Endodermal cell (in vitro differentiated cells): ENCODE data around the gene POGZ. TPM values are rescaled to one million over a fixed set of nuclear protein-coding genes. Genes with fewer than 3 reads are reported as not detected.
"Not testable (repeated sequence)": the region's sequence is repeated elsewhere in the genome, so short reads cannot be mapped to it uniquely, and the experiment has no call there.

Source experiments
- DNase-seq: peaks from one replicate; pipeline ENCODE4 v3.0.0-alpha.2; 2017
- H3K27ac ChIP-seq: 2 replicates; pipeline ENCODE4 v1.5.1; 2013; ENCODE audit warnings: mild to moderate bottlenecking, low read depth, low read length, moderate library complexity
- H3K27me3 ChIP-seq: 2 replicates; pipeline ENCODE4 v1.6.1; 2013; ENCODE audit warnings: mild to moderate bottlenecking, low read length, moderate library complexity; ENCODE audit not compliant: insufficient read depth, control insufficient read depth, poor library complexity, severe bottlenecking
- H3K36me3 ChIP-seq: 2 replicates; pipeline ENCODE4 v1.7.0; 2013; ENCODE audit warnings: mild to moderate bottlenecking, low read length, moderate library complexity; ENCODE audit not compliant: control insufficient read depth, insufficient read depth
- H3K4me1 ChIP-seq: one replicate; pipeline ENCODE4 v1.7.0; 2013; ENCODE audit warnings: low read length; ENCODE audit not compliant: control insufficient read depth, insufficient read depth
- H3K4me3 ChIP-seq: 2 replicates; pipeline ENCODE4 v1.5.1; 2013; ENCODE audit warnings: mild to moderate bottlenecking, low read length, moderate library complexity
- H3K9ac ChIP-seq: 2 replicates; pipeline ENCODE4 v1.6.1; 2013; ENCODE audit warnings: mild to moderate bottlenecking, low read length, moderate library complexity; ENCODE audit not compliant: poor library complexity, severe bottlenecking; ENCODE audit errors: extremely low read depth
- H3K9me3 ChIP-seq: 2 replicates; pipeline ENCODE4 v1.6.1; 2013; ENCODE audit warnings: mild to moderate bottlenecking, low read length, moderate library complexity; ENCODE audit not compliant: control insufficient read depth
- H3K27ac Mint-ChIP-seq: 2 replicates; pipeline ENCODE4 v1.8.0; 2020; ENCODE audit warnings: mixed read lengths
- H3K27me3 Mint-ChIP-seq: 2 replicates; pipeline ENCODE4 v1.8.0; 2021; ENCODE audit warnings: mild to moderate bottlenecking, mixed read lengths; ENCODE audit not compliant: insufficient read depth
- H3K36me3 Mint-ChIP-seq: 2 replicates; pipeline ENCODE4 v1.8.0; 2020; ENCODE audit warnings: low read depth, mixed read lengths
- H3K4me1 Mint-ChIP-seq: 2 replicates; pipeline ENCODE4 v1.8.0; 2020; ENCODE audit warnings: mixed read lengths
- H3K4me3 Mint-ChIP-seq: 2 replicates; pipeline ENCODE4 v1.8.0; 2020; ENCODE audit warnings: mild to moderate bottlenecking, moderate library complexity, mixed read lengths
- H3K9me3 Mint-ChIP-seq: 2 replicates; pipeline ENCODE4 v1.8.0; 2020; ENCODE audit warnings: mild to moderate bottlenecking, mixed read lengths
- CTCF ChIP-seq: fragments of 200-600 bp; sonication (generic); conservative IDR thresholded peaks from 2 replicates; pipeline ENCODE4 v1.5.0; 2021; ENCODE audit warnings: antibody characterized with exemption, mild to moderate bottlenecking
- WGBS, 2 experiments: methylation state at CpG; one replicate each; pipeline versions ENCODE4 v1.1.5 to v1.1.7; 2013; ENCODE audit warnings: missing lambda C conversion rate in 2 of 2, mixed read lengths in 1 of 2; ENCODE audit not compliant: insufficient coverage in 1 of 2, insufficient read length in 1 of 2; 5-methylcytosine and 5-hydroxymethylcytosine counted together
- total RNA-seq, 2 donors: library from RNA; stranded (reverse); fragmentation: NEBNext Ultra II Directional in 1 of 2; extraction: Animal tissue kit (Norgen Biotek cat#: 25700) in 1 of 2; gene quantifications; 2 replicates in 1 of 2; 3 replicates in 1 of 2; pipeline ENCODE4 v1.2.1, GENCODE V29; 2021

POGZ gene
- total RNA-seq, 2 donors from 2014 or later, result 138 to 165 TPM

DNA sequence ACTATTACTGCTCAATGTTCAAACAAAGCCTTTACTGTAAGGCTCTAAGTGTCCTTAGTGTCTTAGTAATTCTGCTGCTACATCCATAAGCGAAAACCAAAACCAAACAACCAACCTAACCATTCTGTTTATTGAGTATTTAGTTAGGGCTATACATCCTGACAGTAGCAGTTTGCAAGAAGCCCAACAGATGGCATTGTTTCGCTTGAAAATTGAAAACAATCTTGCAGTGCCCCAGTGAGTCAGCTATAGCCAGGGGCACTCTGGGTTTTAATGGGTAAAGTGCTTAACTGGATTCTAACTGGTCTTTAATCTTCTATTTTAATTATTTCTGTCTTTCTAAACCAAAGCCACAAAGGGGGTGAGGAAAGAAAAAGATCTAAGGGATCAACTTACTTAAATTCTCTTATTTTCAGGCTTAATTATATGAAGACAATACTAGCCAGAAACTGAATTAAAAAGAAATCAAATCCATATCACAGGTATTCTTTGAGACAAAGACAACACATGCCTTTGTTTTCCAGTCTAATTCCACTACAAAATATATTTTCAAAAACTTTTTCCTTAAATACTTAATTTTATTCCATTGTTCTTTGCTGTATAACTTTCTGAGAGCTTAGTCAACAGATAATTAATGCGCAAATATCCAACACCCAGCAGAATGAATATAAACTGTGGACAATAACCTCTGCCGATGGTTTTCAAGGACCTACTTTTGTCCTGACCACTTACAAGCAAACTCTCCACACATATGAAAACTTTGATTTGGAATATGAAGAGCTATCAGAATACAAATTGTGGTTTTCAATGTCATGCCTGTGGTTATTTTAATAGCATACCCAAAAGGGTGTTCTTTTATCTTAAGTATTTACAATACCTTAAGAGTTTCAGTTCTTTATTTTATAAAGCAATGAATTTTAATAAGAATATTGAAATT is 15.2 kb downstream of the POGZ start:
- H3K36me3 Mint-ChIP-seq, result peaks cover 29% of the 10 kb centered on the region
- peak; percentile 84 for TF ChIP-seq CTCF
- 69 to 90% methylated on average over 2 to 4 of the region's 4 CpGs for WGBS, 2 experiments
- H3K4me3 Mint-ChIP-seq, result no peak overlapping the region
- no peak overlapping the region for H3K4me3 ChIP-seq
- peak; percentile 82 for DNase-seq
- H3K9me3 ChIP-seq, result no peaks in the 10 kb centered on the region
- H3K27me3 ChIP-seq, result no peaks in the 10 kb centered on the region
- no peaks in the 10 kb centered on the region for H3K4me1 Mint-ChIP-seq
- peak overlapping the region; percentile 72 for H3K27ac Mint-ChIP-seq
- H3K9me3 Mint-ChIP-seq, result no peaks in the 10 kb centered on the region
- no peaks in the 10 kb centered on the region for H3K4me1 ChIP-seq
- peak overlapping the region; percentile 41 for H3K27ac ChIP-seq
- peaks cover 39% of the 10 kb centered on the region for H3K36me3 ChIP-seq
- no peaks in the 10 kb centered on the region for H3K27me3 Mint-ChIP-seq
- no peak overlapping the region for H3K9ac ChIP-seq

- not testable (repeated sequence) for H3K4me3 Mint-ChIP-seq, DNase-seq, H3K27me3 Mint-ChIP-seq, H3K27me3 ChIP-seq, H3K9ac ChIP-seq, H3K4me3 ChIP-seq, H3K4me1 Mint-ChIP-seq, H3K9me3 Mint-ChIP-seq, H3K27ac ChIP-seq, H3K4me1 ChIP-seq, H3K9me3 ChIP-seq, H3K27ac Mint-ChIP-seq
- WGBS, 2 experiments, result 96 to 100% methylated on average over 1 to 7 of the region's 8 CpGs
- H3K36me3 ChIP-seq, result peaks cover 65% of the 10 kb centered on the region
- H3K36me3 Mint-ChIP-seq, result peaks cover 47% of the 10 kb centered on the region
Measured at GRCh38 chr1:151437396-151437795, 21.9 kb downstream of the POGZ start.

DNA sequence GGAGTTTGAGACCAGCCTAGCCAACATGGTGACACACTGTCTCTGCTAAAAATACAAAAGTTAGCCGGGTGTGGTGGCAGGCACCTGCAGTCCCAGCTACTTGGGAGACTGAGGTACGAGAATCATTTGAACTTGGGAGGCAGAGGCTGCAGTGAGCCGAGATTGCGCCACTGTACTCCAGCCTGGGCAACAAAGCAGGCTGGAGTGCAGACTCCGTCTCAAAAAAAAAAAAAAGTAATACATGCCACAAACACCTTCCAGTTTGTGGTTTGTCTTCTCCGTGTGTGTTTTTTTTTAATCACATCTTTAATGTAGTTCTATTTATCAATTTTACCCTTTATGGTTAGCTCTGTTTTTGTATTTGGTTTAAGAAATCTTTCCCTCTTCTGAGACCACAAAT is 22.3 kb downstream of the POGZ start:
- Histone ChIP-seq H3K9ac (no peak overlapping the region), H3K36me3 (peaks cover 62% of the 10 kb centered on the region), H3K9me3 (no peaks in the 10 kb centered on the region), H3K27me3 (no peaks in the 10 kb centered on the region), H3K27ac (no peak overlapping the region), H3K4me3 (no peak overlapping the region), H3K4me1 (no peaks in the 10 kb centered on the region)
- H3K27me3 Mint-ChIP-seq, result no peaks in the 10 kb centered on the region
- H3K9me3 Mint-ChIP-seq, result no peaks in the 10 kb centered on the region
- H3K27ac Mint-ChIP-seq, result no peak overlapping the region
- no peaks in the 10 kb centered on the region for H3K4me1 Mint-ChIP-seq
- DNase-seq, result no peak
- H3K36me3 Mint-ChIP-seq, result peaks cover 44% of the 10 kb centered on the region
- no peak overlapping the region for H3K4me3 Mint-ChIP-seq
- 87 to 95% methylated on average over 2 to 5 of the region's 6 CpGs for WGBS, 2 experiments
- no peak for TF ChIP-seq CTCF
